Measurements from ENCODE around the gene ATP13A3.

The ATP13A3 gene

GRCh38 chr3:194387926-194388418 is 98.8 kb downstream of the ATP13A3 start:
- DNase-seq = no peak

GRCh38 chr3:194387276-194387675 is 99.5 kb downstream of the ATP13A3 start:
- DNase-seq = no peak

- DNase-seq = no peak
Measured at GRCh38 chr3:194386648-194387047, 100.2 kb downstream of the ATP13A3 start.

- no peak for DNase-seq
Measured at GRCh38 chr3:194386066-194386465, 100.7 kb downstream of the ATP13A3 start.

GRCh38 chr3:194384569-194385001 is 102.2 kb downstream of the ATP13A3 start:
- DNase-seq = no peak

GRCh38 chr3:194384156-194384555 is 102.6 kb downstream of the ATP13A3 start:
- DNase-seq = no peak

- DNase-seq = no peak
Measured at GRCh38 chr3:194383276-194383940, 103.4 kb downstream of the ATP13A3 start.

GRCh38 chr3:194382892-194383223 is 103.9 kb downstream of the ATP13A3 start:
- DNase-seq = no peak

GRCh38 chr3:194382196-194382891 is 104.5 kb downstream of the ATP13A3 start:
- no peak for DNase-seq

GRCh38 chr3:194381460-194381875 is 105.3 kb downstream of the ATP13A3 start:
- no peak for DNase-seq

- DNase-seq = no peak
Measured at GRCh38 chr3:194380326-194380725, 106.5 kb downstream of the ATP13A3 start.

- DNase-seq = no peak
Measured at GRCh38 chr3:194379651-194380050, 107.2 kb downstream of the ATP13A3 start.

- no peak for DNase-seq
Measured at GRCh38 chr3:194379231-194379630, 107.6 kb downstream of the ATP13A3 start.

- no peak for DNase-seq
Measured at GRCh38 chr3:194377708-194378107, 109.1 kb downstream of the ATP13A3 start.

- DNase-seq = no peak
Measured at GRCh38 chr3:194376241-194376560, 110.6 kb downstream of the ATP13A3 start.

- DNase-seq = peak; percentile 44
Measured at GRCh38 chr3:194375473-194376240, 111.1 kb downstream of the ATP13A3 start.

GRCh38 chr3:194374935-194375334 is 111.9 kb downstream of the ATP13A3 start:
- DNase-seq = no peak

- no peak for DNase-seq
Measured at GRCh38 chr3:194373899-194374298, 112.9 kb downstream of the ATP13A3 start.

GRCh38 chr3:194373028-194373427 is 113.8 kb downstream of the ATP13A3 start:
- no peak for DNase-seq

GRCh38 chr3:194370753-194371152 is 116.0 kb downstream of the ATP13A3 start:
- no peak for DNase-seq

GRCh38 chr3:194369522-194370279 is 117.1 kb downstream of the ATP13A3 start, which contains the start of gene LRRC15:
Gene LRRC15, minus strand, starts transcription at chr3:194369743. Its CDS starts 8,700 bp downstream, at chr3:194361043.
- no peak for DNase-seq

- DNase-seq = no peak
Measured at GRCh38 chr3:194368918-194369317, 117.9 kb downstream of the ATP13A3 start.

All from suppressor macrophage treated with lipopolysaccharide for 4 hours (primary cell).